Kidney epithelial cell (primary cell): ENCODE data around the gene RBFOX2. TPM values are rescaled to one million over a fixed set of nuclear protein-coding genes. Genes with fewer than 3 reads are reported as not detected.

Experiments used
- DNase-seq: peaks from one replicate; pipeline ENCODE4 v3.0.0-alpha.2; 2010; ENCODE audit warnings: low read depth
- H3K27me3 ChIP-seq: 2 replicates; pipeline ENCODE4 v1.6.0; 2011; ENCODE audit warnings: low read length; ENCODE audit not compliant: control insufficient read depth, insufficient read depth
- H3K36me3 ChIP-seq: 2 replicates; pipeline ENCODE4 v1.5.1; 2011; ENCODE audit warnings: low read length; ENCODE audit not compliant: control insufficient read depth, insufficient read depth
- H3K4me3 ChIP-seq: 2 replicates; pipeline ENCODE4 v1.5.1; 2011; ENCODE audit warnings: low read depth, mild to moderate bottlenecking, control low read depth, low read length
- CTCF ChIP-seq: IDR thresholded peaks from 2 replicates; pipeline ENCODE4 v1.5.1; 2011; ENCODE audit warnings: mild to moderate bottlenecking, moderate library complexity, low read length, control low read depth, inconsistent platforms; ENCODE audit not compliant: insufficient read depth, poor library complexity, severe bottlenecking
- total RNA-seq: library from RNA; depleted of rRNA; stranded (reverse); fragments of >200 nt; gene quantifications from 2 replicates; pipeline ENCODE4 v1.2.3, GENCODE V29; 2015

RBFOX2 gene
- total RNA-seq, 1 donor from 2014 or later, result 75.1 TPM

GRCh38 chr22:35746946-35747703 is 281.5 kb downstream of the RBFOX2 start:
- TF ChIP-seq CTCF, result no peak
- H3K36me3 ChIP-seq, result peaks cover 2% of the 10 kb centered on the region

GRCh38 chr22:35746248-35746647 is 282.4 kb downstream of the RBFOX2 start:
- Histone ChIP-seq H3K36me3 (peaks cover 2% of the 10 kb centered on the region), H3K27me3 (no peaks in the 10 kb centered on the region), H3K4me3 (no peak overlapping the region)
- DNase-seq, result no peak
- TF ChIP-seq CTCF, result no peak

More at GRCh38 chr22:35746946-35747703, 281.5 kb downstream of the RBFOX2 start:
- DNase-seq, result no peak
- H3K27me3 ChIP-seq, result no peaks in the 10 kb centered on the region
- no peak overlapping the region for H3K4me3 ChIP-seq

- no peak for DNase-seq
- H3K36me3 ChIP-seq, result peaks cover 2% of the 10 kb centered on the region
- no peak for TF ChIP-seq CTCF
- no peaks in the 10 kb centered on the region for H3K27me3 ChIP-seq
- H3K4me3 ChIP-seq, result no peak overlapping the region
These were observed 285.2 kb downstream of the RBFOX2 start for GRCh38 chr22:35743326-35743860.

GRCh38 chr22:35742342-35743100 is 286.1 kb downstream of the RBFOX2 start:
- Histone ChIP-seq H3K27me3 (no peaks in the 10 kb centered on the region), H3K36me3 (peaks cover 2% of the 10 kb centered on the region), H3K4me3 (no peak overlapping the region)
- DNase-seq, result peak; percentile 21
- no peak for TF ChIP-seq CTCF

- no peak for DNase-seq
- TF ChIP-seq CTCF, result no peak
- no peak overlapping the region for H3K4me3 ChIP-seq
- H3K27me3 ChIP-seq, result no peaks in the 10 kb centered on the region
- H3K36me3 ChIP-seq, result peaks cover 2% of the 10 kb centered on the region
These were observed 288.0 kb downstream of the RBFOX2 start for GRCh38 chr22:35740616-35741015.
